GM12878 (cell line): Measurements from ENCODE around the gene SLC24A3. TPM values are rescaled to one million over a fixed set of nuclear protein-coding genes. Genes with fewer than 3 reads are reported as not detected.

Experiments used
- ATAC-seq: fragments of 200-7000 bp; cut with Tn5 transposase; 3 replicates; pipeline ENCODE4 v1.9.1; 2020; ENCODE audit warnings: mild to moderate bottlenecking, moderate library complexity
- BruUV-seq: library from RNA; stranded (reverse); fragments of 400-500 nt; replicated peaks from 2 replicates; lab custom pipeline; 2021; lab: Mats Ljungman, UMichigan
- CTCF ChIA-PET: fragments of 300-600 bp; sonication (Branson Sonifier 250); formaldehyde crosslinking; extraction: SDS; loops from one replicate; lab custom pipeline; 2021; ENCODE audit warnings: inconsistent platforms; lab: Yijun Ruan, JAX
- POLR2A ChIA-PET: fragments of 350-600 bp; formaldehyde crosslinking; extraction: SDS; loops from one replicate; lab custom pipeline; 2021; ENCODE audit warnings: inconsistent platforms; lab: Charles Lee
- RAD21 ChIA-PET: fragments of 300-600 bp; sonication (Branson Sonifier 250); formaldehyde crosslinking; loops from one replicate; lab custom pipeline; 2023; ENCODE audit warnings: antibody characterized with exemption; ENCODE audit not compliant: unreplicated experiment; lab: Charles Lee
- SMC1A ChIA-PET: fragments of 300-600 bp; sonication (Branson Sonifier 250); formaldehyde crosslinking; loops from one replicate; lab custom pipeline; 2023; ENCODE audit not compliant: unreplicated experiment, uncharacterized antibody; lab: Charles Lee
- DNase-seq: peaks from one replicate; pipeline ENCODE4 v3.0.0-alpha.2; 2011; ENCODE audit warnings: low read depth, low spot score
- FAIRE-seq: peaks from 3 replicates; lab custom pipeline; 2011; peaks lifted over from hg19 to GRCh38; lab: Jason Lieb, UNC
- H2AFZ ChIP-seq: 2 replicates; pipeline ENCODE4 v1.6.0; 2011; ENCODE audit warnings: low read depth, low read length, control low read depth; ENCODE audit not compliant: control insufficient read depth
- H3K27ac ChIP-seq: 2 replicates; pipeline ENCODE4 v1.5.1; 2011; ENCODE audit warnings: control low read depth; ENCODE audit not compliant: control insufficient read depth, insufficient read depth
- H3K27me3 ChIP-seq, 2 experiments: replicated peaks in 1 of 2; 2 replicates each; pipeline versions ENCODE4 v1.6.0 to v1.6.1; 2011; ENCODE audit warnings: low read length in 1 of 2; ENCODE audit not compliant: control insufficient read depth in 2 of 2, insufficient read depth in 2 of 2
- H3K36me3 ChIP-seq, 2 experiments: 2 replicates each; pipeline ENCODE4 v1.5.1; 2011; ENCODE audit warnings: low read length in 1 of 2; ENCODE audit not compliant: control insufficient read depth in 2 of 2, insufficient read depth in 2 of 2
- H3K4me1 ChIP-seq: 2 replicates; pipeline ENCODE4 v1.6.1; 2011; ENCODE audit warnings: mild to moderate bottlenecking, low read length, moderate library complexity, mixed read lengths; ENCODE audit not compliant: control insufficient read depth, insufficient read depth
- H3K4me2 ChIP-seq: 2 replicates; pipeline ENCODE4 v1.6.0; 2011; ENCODE audit warnings: control low read depth; ENCODE audit not compliant: control insufficient read depth, insufficient read depth
- H3K4me3 ChIP-seq: fragments of 200-600 bp; sonication (generic); 2 replicates; pipeline ENCODE4 v1.5.1; 2016
- H3K79me2 ChIP-seq: 2 replicates; pipeline ENCODE4 v1.6.0; 2011; ENCODE audit warnings: low read length; ENCODE audit not compliant: control insufficient read depth, insufficient read depth
- H3K9ac ChIP-seq: 2 replicates; pipeline ENCODE4 v1.8.0; 2011; ENCODE audit warnings: low read length, control low read depth, mixed read lengths; ENCODE audit not compliant: control insufficient read depth, insufficient read depth
- H3K9me3 ChIP-seq: replicated peaks from 3 replicates; pipeline ENCODE4 v1.5.1; 2011; ENCODE audit warnings: mild to moderate bottlenecking, low read length; ENCODE audit not compliant: control insufficient read depth, insufficient read depth
- H4K20me1 ChIP-seq: 2 replicates; pipeline ENCODE4 v1.6.0; 2011; ENCODE audit not compliant: control insufficient read depth, insufficient read depth
- BCL11A ChIP-seq: IDR thresholded peaks from 2 replicates; pipeline ENCODE4 v1.6.1; 2011; ENCODE audit warnings: low read depth, low read length
- BCL3 ChIP-seq: IDR thresholded peaks from 2 replicates; pipeline ENCODE4 v1.6.1; 2011; ENCODE audit warnings: borderline replicate concordance, low read depth, mild to moderate bottlenecking, moderate library complexity, low read length; ENCODE audit not compliant: insufficient read depth, poor library complexity, severe bottlenecking
- BCLAF1 ChIP-seq: fragments of 450-650 bp; IDR thresholded peaks from 2 replicates; pipeline ENCODE4 v1.6.1; 2017; ENCODE audit warnings: antibody characterized with exemption, mild to moderate bottlenecking, moderate library complexity
- CTCF ChIP-seq, 3 experiments: IDR thresholded peaks in 2 of 3; conservative IDR thresholded peaks in 1 of 3; 2 replicates each; pipeline ENCODE4 v1.5.1; 2011; ENCODE audit warnings: low read depth in 3 of 3, low read length in 3 of 3, mild to moderate bottlenecking in 3 of 3, control low read depth in 2 of 3, moderate library complexity in 2 of 3, inconsistent platforms in 1 of 3, mixed read lengths in 1 of 3; ENCODE audit not compliant: control insufficient read depth in 2 of 3, insufficient read depth in 1 of 3; ENCODE audit errors: extremely low read depth in 1 of 3
- EP300 ChIP-seq, 2 experiments: fragments of 150-350 bp in 1 of 2; IDR thresholded peaks; 2 replicates each; pipeline ENCODE4 v1.6.1; 2011 to 2012; ENCODE audit warnings: low read depth in 2 of 2, low read length in 2 of 2, borderline replicate concordance in 1 of 2, improper control_type of control experiment in 1 of 2, inconsistent platforms in 1 of 2; ENCODE audit not compliant: control insufficient read depth in 1 of 2
- FOS ChIP-seq: IDR thresholded peaks from 3 replicates; pipeline ENCODE4 v1.6.1; 2011; ENCODE audit warnings: borderline replicate concordance; ENCODE audit not compliant: insufficient read length; ENCODE audit errors: extremely low read depth
- HDAC6 ChIP-seq: fragments of 200-600 bp; sonication (generic); IDR thresholded peaks from one replicate; pipeline ENCODE4 v1.8.0; 2017; ENCODE audit warnings: antibody characterized with exemption; ENCODE audit not compliant: unreplicated experiment
- IKZF1 ChIP-seq: fragments of 450-650 bp; conservative IDR thresholded peaks from 2 replicates; pipeline ENCODE4 v1.6.1; 2017; ENCODE audit warnings: antibody characterized with exemption, mild to moderate bottlenecking
- IRF4 ChIP-seq: IDR thresholded peaks from 2 replicates; pipeline ENCODE4 v1.6.1; 2011; ENCODE audit warnings: low read depth, low read length
- NFYA ChIP-seq: IDR thresholded peaks from 2 replicates; pipeline ENCODE4 v1.6.1; 2011; ENCODE audit warnings: low read depth, mild to moderate bottlenecking, low read length, improper control_type of control experiment, borderline replicate concordance
- NR2C2 ChIP-seq: IDR thresholded peaks from 2 replicates; pipeline ENCODE4 v1.6.1; 2011; ENCODE audit warnings: borderline replicate concordance, low read depth; ENCODE audit not compliant: control insufficient read depth, insufficient read length
- PKNOX1 ChIP-seq: fragments of 450-650 bp; IDR thresholded peaks from 2 replicates; pipeline ENCODE4 v1.6.1; 2016; ENCODE audit warnings: mild to moderate bottlenecking
- RB1 ChIP-seq: fragments of 450-650 bp; formaldehyde crosslinking; IDR thresholded peaks from 2 replicates; pipeline ENCODE4 v1.6.1; 2017; ENCODE audit warnings: mild to moderate bottlenecking, borderline replicate concordance
- SUPT20H ChIP-seq: IDR thresholded peaks from 2 replicates; pipeline ENCODE4 v1.6.1; 2011; ENCODE audit warnings: low read depth, mild to moderate bottlenecking, low read length, moderate library complexity, borderline replicate concordance; ENCODE audit not compliant: control insufficient read depth
- ZNF207 ChIP-seq: fragments of 450-650 bp; IDR thresholded peaks from 2 replicates; pipeline ENCODE4 v1.6.1; 2014; ENCODE audit warnings: antibody characterized with exemption, mild to moderate bottlenecking, borderline replicate concordance
- WGBS: methylation state at CpG from one replicate; pipeline ENCODE4 v1.1.6; 2016; ENCODE audit warnings: low lambda C conversion rate; ENCODE audit not compliant: insufficient replicate concordance, insufficient coverage; ENCODE audit errors: missing lambda C conversion rate; 5-methylcytosine and 5-hydroxymethylcytosine counted together
- in situ Hi-C: fragments of 300-500 bp; cut with MboI; formaldehyde crosslinking; loops from 9 replicates; pipeline ENCODE4 v1.14.3; 2018; ENCODE audit warnings: mixed read lengths
- intact Hi-C: fragments of 100-400 bp; cut with micrococcal nuclease; formaldehyde crosslinking; loops from one replicate; pipeline ENCODE4 v1.14.2; 2022; ENCODE audit not compliant: unreplicated experiment
- polyA plus RNA-seq, 11 experiments: library from polyadenylated mRNA; depleted of rRNA in 4 of 11; unstranded in 6 of 11; stranded (reverse) in 5 of 11; fragments of >200 nt; fragmentation: Nextera tagmentation in 4 of 11; fragmentation: Illumina TruSeq in 1 of 11; extraction: Ambion mirVana in 4 of 11; extraction: Trizol in 1 of 11; gene quantifications; 1 replicate in 1 of 11; 2 replicates in 10 of 11; pipeline versions ENCODE4 v1.2.1 to v1.2.3, GENCODE V29; 2011 to 2016; ENCODE audit warnings: inconsistent platforms in 2 of 11, missing spikeins in 2 of 11, low read depth in 1 of 11
- total RNA-seq, 4 experiments: library from RNA; depleted of rRNA in 3 of 4; stranded (reverse); fragments of >200 nt in 3 of 4; fragmentation: Illumina TruSeq in 1 of 4; extraction: Trizol in 1 of 4; gene quantifications; 2 replicates each; pipeline versions ENCODE4 v1.2.1 to v1.2.3, GENCODE V29; 2013 to 2021

SLC24A3 gene
- total and polyA plus RNA-seq, 10 of the 15 experiments (the other 5 are each of a cell fraction or from before 2014, with no cell fraction given), result 0.04 TPM; not detected in 9

- TF ChIP-seq BCL3, result no peak
- TF ChIP-seq IRF4, result no peak
- TF ChIP-seq FOS, result no peak
- no peak for TF ChIP-seq NFYA
- TF ChIP-seq, all 136 proteins: peak for 0
These were observed 251.2 kb downstream of the SLC24A3 start (continued) for GRCh38 chr20:19463597-19463996.

GRCh38 chr20:19465536-19465935, 253.1 kb downstream of the SLC24A3 start:
- FAIRE-seq, result no peak
- POLR2A ChIA-PET, result no interaction called here
- CTCF ChIA-PET, result no interaction called here
- WGBS, result 3% methylated on average over 2 of the region's 2 CpGs
- Histone ChIP-seq H3K4me3 (no peak overlapping the region), H3K79me2 (no peaks in the 10 kb centered on the region), H3K4me1 (no peaks in the 10 kb centered on the region), H4K20me1 (no peaks in the 10 kb centered on the region), H3K27ac (no peak overlapping the region), H3K36me3 (no peaks in the 10 kb centered on the region), H3K27me3 (no peaks in the 10 kb centered on the region), H3K4me2 (no peak overlapping the region), H2AFZ (no peak overlapping the region), H3K9ac (no peak overlapping the region), H3K9me3 (no peaks in the 10 kb centered on the region)
- no peak for DNase-seq
- intact Hi-C loops (no loop called here), in situ Hi-C loops (no loop called here)
- ATAC-seq, result no peak
- SMC1A ChIA-PET, result no interaction called here
- RAD21 ChIA-PET, result no interaction called here
- no TSS peak for BruUV-seq
- TF ChIP-seq CTCF (IDR thresholded peaks at IDR 0.05 in 2 of 3, conservative IDR thresholded peaks at IDR 0.05 in 1 of 3; ENCODE audit: control insufficient read depth in 2 of 3, extremely low read depth in 1 of 3, insufficient read depth in 1 of 3, low read depth in 3 of 3, low read length in 3 of 3) (no peak), PKNOX1 (no peak), BCL11A (no peak), EP300 (IDR thresholded peaks at IDR 0.05; ENCODE audit: borderline replicate concordance in 1 of 2, control insufficient read depth in 1 of 2, low read depth in 2 of 2, low read length in 2 of 2) (no peak), HDAC6 (no peak), IKZF1 (no peak), SUPT20H (no peak), BCLAF1 (no peak), NR2C2 (no peak), RB1 (no peak), ZNF207 (no peak)
